ENCODE data around the gene EFCAB6. TPM values are rescaled to one million over a fixed set of nuclear protein-coding genes. Genes with fewer than 3 reads are reported as not detected.

Gene EFCAB6
- total RNA-seq, 4 donors from 2014 or later, result 1.2 to 4.0 (median 3.0) TPM

DNA sequence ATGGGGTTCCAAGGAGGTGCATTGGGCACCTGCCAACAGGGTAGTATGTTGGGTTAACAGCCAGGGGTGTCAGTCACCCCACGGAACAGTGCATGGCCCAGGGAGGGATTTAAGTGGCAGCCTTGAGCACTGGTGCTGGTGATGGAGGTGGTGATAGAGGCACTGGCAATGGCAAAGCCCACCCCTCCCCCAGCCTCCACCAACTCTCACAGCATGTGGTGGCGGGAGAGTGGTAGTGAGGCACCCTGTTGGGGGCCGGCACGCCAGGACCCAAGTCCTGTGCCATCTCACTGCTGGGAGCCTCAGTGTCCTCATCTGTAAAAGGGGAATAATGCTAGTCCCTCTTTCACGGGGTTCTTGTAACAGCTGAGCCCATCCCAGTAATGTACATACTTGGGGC lies 318.8 kb downstream of the EFCAB6 start:
- H3K27ac ChIP-seq (replicated peaks in 1 of 4), result no peak overlapping the region
- DNase-seq (ENCODE audit: extremely low spot score), result no peak
- H3K27me3 ChIP-seq, result peaks cover 0 to 28% (median 0%) of the 10 kb centered on the region in 4 donors
- WGBS, result 100% methylated on average over 1 of the region's 5 CpGs
- H3K9me3 ChIP-seq, result no peaks in the 10 kb centered on the region
- intact Hi-C loops (cut with DNase I), result no loop called here
- H3K4me1 ChIP-seq, result no peaks in the 10 kb centered on the region
- H3K4me3 ChIP-seq, result no peak overlapping the region
- TF ChIP-seq POLR2A (IDR thresholded peaks at IDR 0.05; ENCODE audit: low read depth) (no peak), POLR2AphosphoS5 (IDR thresholded peaks at IDR 0.05) (no peak), EP300 (IDR thresholded peaks at IDR 0.05) (no peak)
- TF ChIP-seq, protein P1, sequence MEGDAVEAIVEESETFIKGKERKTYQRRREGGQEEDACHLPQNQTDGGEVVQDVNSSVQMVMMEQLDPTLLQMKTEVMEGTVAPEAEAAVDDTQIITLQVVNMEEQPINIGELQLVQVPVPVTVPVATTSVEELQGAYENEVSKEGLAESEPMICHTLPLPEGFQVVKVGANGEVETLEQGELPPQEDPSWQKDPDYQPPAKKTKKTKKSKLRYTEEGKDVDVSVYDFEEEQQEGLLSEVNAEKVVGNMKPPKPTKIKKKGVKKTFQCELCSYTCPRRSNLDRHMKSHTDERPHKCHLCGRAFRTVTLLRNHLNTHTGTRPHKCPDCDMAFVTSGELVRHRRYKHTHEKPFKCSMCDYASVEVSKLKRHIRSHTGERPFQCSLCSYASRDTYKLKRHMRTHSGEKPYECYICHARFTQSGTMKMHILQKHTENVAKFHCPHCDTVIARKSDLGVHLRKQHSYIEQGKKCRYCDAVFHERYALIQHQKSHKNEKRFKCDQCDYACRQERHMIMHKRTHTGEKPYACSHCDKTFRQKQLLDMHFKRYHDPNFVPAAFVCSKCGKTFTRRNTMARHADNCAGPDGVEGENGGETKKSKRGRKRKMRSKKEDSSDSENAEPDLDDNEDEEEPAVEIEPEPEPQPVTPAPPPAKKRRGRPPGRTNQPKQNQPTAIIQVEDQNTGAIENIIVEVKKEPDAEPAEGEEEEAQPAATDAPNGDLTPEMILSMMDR (IDR thresholded peaks at IDR 0.05), result no peak
- H3K36me3 ChIP-seq, result no peaks in the 10 kb centered on the region

DNA sequence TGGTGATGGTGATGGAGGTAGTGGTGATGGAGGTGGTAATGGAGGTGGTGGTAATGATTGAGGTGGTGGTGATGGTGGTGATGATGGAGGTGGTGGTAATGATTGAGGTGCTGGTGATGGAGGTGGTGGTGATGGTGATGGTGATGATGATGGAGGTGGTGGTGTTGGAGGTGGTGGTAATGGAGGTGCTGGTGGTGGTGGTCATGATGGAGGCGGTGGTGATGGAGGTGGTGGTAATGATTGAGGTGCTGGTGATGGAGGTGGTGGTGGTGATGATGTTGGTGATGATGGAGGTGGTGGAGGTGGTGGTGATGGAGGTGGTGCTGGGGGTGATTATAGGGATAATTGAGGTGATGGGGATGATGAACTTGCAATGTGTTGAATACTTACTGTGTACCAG lies 320.4 kb downstream of the EFCAB6 start:
- no peak for DNase-seq (ENCODE audit: extremely low spot score)
- H3K27me3 ChIP-seq, result peaks cover 0 to 43% (median 0%) of the 10 kb centered on the region in 4 donors
- intact Hi-C loops (cut with DNase I), result no loop called here
- H3K27ac ChIP-seq (replicated peaks in 1 of 4), result no peak overlapping the region
- H3K36me3 ChIP-seq, result no peaks in the 10 kb centered on the region
- WGBS, result 98% methylated on average over 1 of the region's 1 CpG
- H3K4me1 ChIP-seq, result no peaks in the 10 kb centered on the region
- TF ChIP-seq EP300 (IDR thresholded peaks at IDR 0.05) (no peak), POLR2A (IDR thresholded peaks at IDR 0.05; ENCODE audit: low read depth) (no peak), POLR2AphosphoS5 (IDR thresholded peaks at IDR 0.05) (no peak)
- TF ChIP-seq, protein P1 (IDR thresholded peaks at IDR 0.05), result no peak
- no peaks in the 10 kb centered on the region for H3K9me3 ChIP-seq
- H3K4me3 ChIP-seq, result no peak overlapping the region

DNA sequence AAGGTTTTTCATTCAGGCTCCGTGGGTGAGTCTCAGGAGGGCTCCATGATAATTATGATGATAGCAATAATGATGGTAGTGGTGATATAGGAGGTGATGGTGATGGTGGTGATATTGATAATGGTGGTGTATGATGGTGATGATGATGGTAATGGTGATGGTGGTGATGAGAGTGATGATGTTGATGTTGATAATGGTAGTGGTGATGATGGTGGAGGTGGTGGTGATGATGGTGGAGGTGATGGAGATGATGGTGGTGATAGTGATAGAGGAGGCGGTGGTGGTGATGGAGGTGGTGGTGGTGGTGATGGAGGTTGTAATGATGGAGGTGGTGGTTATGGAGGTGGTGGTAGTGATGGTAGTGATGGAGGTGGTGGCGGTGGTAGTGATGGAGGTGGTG lies 320.9 kb downstream of the EFCAB6 start:
- WGBS, result 58% methylated on average over 3 of the region's 3 CpGs
- H3K9me3 ChIP-seq, result no peaks in the 10 kb centered on the region
- no peaks in the 10 kb centered on the region for H3K36me3 ChIP-seq
- peaks cover 0 to 49% (median 0%) of the 10 kb centered on the region in 4 donors for H3K27me3 ChIP-seq
- DNase-seq (ENCODE audit: extremely low spot score), result no peak
- no peak overlapping the region for H3K4me3 ChIP-seq
- H3K4me1 ChIP-seq, result no peaks in the 10 kb centered on the region
- no peak overlapping the region for H3K27ac ChIP-seq (replicated peaks in 1 of 4)
- TF ChIP-seq, protein P1 (IDR thresholded peaks at IDR 0.05), result no peak
- intact Hi-C loops (cut with DNase I), result no loop called here

DNA sequence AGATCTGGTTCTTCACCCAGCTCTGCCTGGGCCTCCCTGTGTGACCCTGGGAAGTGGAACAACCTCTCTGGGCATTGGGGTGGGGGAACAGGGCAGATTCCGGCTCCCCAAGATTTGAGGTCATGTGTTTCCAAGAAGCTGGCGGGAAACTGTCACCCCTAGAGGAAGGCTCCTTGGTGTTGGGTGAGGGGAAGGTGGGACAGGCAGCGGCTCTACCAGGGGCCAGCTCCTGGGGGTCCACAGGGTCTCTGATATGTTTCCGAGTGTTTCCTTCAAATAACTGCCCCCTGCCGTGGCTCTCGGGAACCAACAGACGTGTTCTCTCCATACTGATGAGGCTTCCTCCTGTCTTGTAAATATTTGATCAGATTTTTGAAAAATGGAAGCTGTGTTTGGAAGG lies 321.8 kb downstream of the EFCAB6 start:
- no peaks in the 10 kb centered on the region for H3K9me3 ChIP-seq
- no peak overlapping the region for H3K27ac ChIP-seq (replicated peaks in 1 of 4)
- no peaks in the 10 kb centered on the region for H3K4me1 ChIP-seq
- WGBS, result 70% methylated on average over 7 of the region's 7 CpGs
- H3K36me3 ChIP-seq, result no peaks in the 10 kb centered on the region
- intact Hi-C loops (cut with DNase I), result no loop called here
- TF ChIP-seq EP300 (IDR thresholded peaks at IDR 0.05) (no peak), POLR2AphosphoS5 (IDR thresholded peaks at IDR 0.05) (no peak), POLR2A (IDR thresholded peaks at IDR 0.05; ENCODE audit: low read depth) (no peak)
- TF ChIP-seq, protein P1 (IDR thresholded peaks at IDR 0.05), result no peak
- DNase-seq (ENCODE audit: extremely low spot score), result no peak
- no peak overlapping the region for H3K4me3 ChIP-seq
- peaks cover 0 to 58% (median 0%) of the 10 kb centered on the region in 4 donors for H3K27me3 ChIP-seq

- no peaks in the 10 kb centered on the region for H3K4me1 ChIP-seq
- no peaks in the 10 kb centered on the region for H3K9me3 ChIP-seq
- no peak overlapping the region for H3K27ac ChIP-seq (replicated peaks in 1 of 4)
- no peaks in the 10 kb centered on the region for H3K36me3 ChIP-seq
- WGBS, result 83% methylated on average over 2 of the region's 10 CpGs
- peaks cover 0 to 69% (median 0%) of the 10 kb centered on the region in 4 donors for H3K27me3 ChIP-seq
- DNase-seq (ENCODE audit: extremely low spot score), result no peak
- H3K4me3 ChIP-seq, result no peak overlapping the region
- TF ChIP-seq, protein P1 (IDR thresholded peaks at IDR 0.05), result no peak
- TF ChIP-seq EP300 (IDR thresholded peaks at IDR 0.05), result no peak
- TF ChIP-seq POLR2AphosphoS5 (IDR thresholded peaks at IDR 0.05), result no peak
- TF ChIP-seq POLR2A (IDR thresholded peaks at IDR 0.05; ENCODE audit: low read depth), result no peak
- intact Hi-C loops (cut with DNase I), result no loop called here
These were observed 323.2 kb downstream of the EFCAB6 start for GRCh38 chr22:43488937-43489336.
